Caco-2 (cell line): ENCODE results near the gene DIS3L2. TPM values are rescaled to one million over a fixed set of nuclear protein-coding genes. Genes with fewer than 3 reads are reported as not detected.
A peak's percentile ranks its signal among the peaks of the same experiment; 100 is the strongest.

Experiments used
- BruUV-seq: library from RNA; stranded (reverse); fragments of 400-500 nt; replicated peaks from 2 replicates; lab custom pipeline; 2021; lab: Mats Ljungman, UMichigan
- CTCF ChIA-PET: fragments of 300-600 bp; sonication (Branson Sonifier 250); formaldehyde crosslinking; loops from one replicate; lab custom pipeline; 2022; ENCODE audit warnings: antibody characterized with exemption; lab: Charles Lee
- POLR2A ChIA-PET: fragments of 300-600 bp; sonication (Branson Sonifier 250); formaldehyde crosslinking; loops from one replicate; lab custom pipeline; 2022; ENCODE audit warnings: antibody characterized with exemption; lab: Charles Lee
- DNase-seq, 2 experiments: peaks; one replicate each; pipeline versions ENCODE4 v3.0.0 to v3.0.0-alpha.2; 2020 to 2022
- H3K27me3 ChIP-seq: replicated peaks from 2 replicates; pipeline ENCODE4 v1.6.0; 2011; ENCODE audit warnings: low read length; ENCODE audit not compliant: control insufficient read depth, insufficient read depth
- H3K36me3 ChIP-seq: 2 replicates; pipeline ENCODE4 v1.5.1; 2011; ENCODE audit warnings: low read length; ENCODE audit not compliant: control insufficient read depth, insufficient read depth
- H3K4me1 ChIP-seq: fragments of 250-450 bp; sonication (Bioruptor Pico); 2 replicates; pipeline ENCODE4 v1.5.1; 2020; ENCODE audit warnings: mild to moderate bottlenecking
- H3K4me3 ChIP-seq: 2 replicates; pipeline ENCODE4 v1.5.1; 2011; ENCODE audit warnings: low read depth, mild to moderate bottlenecking, control low read depth, low read length
- H3K9me3 ChIP-seq: fragments of 250-450 bp; sonication (Bioruptor Pico); 2 replicates; pipeline ENCODE4 v1.5.1; 2020; ENCODE audit warnings: mild to moderate bottlenecking, moderate library complexity
- H3K27ac Mint-ChIP-seq: one replicate; pipeline ENCODE4 v1.8.0; 2022; ENCODE audit warnings: mixed read lengths; ENCODE audit not compliant: unreplicated experiment
- H3K27me3 Mint-ChIP-seq: one replicate; pipeline ENCODE4 v1.8.0; 2022; ENCODE audit warnings: mixed read lengths; ENCODE audit not compliant: insufficient read depth, unreplicated experiment
- H3K36me3 Mint-ChIP-seq: one replicate; pipeline ENCODE4 v1.8.0; 2022; ENCODE audit warnings: mild to moderate bottlenecking, mixed read lengths; ENCODE audit not compliant: insufficient read depth, unreplicated experiment
- H3K4me1 Mint-ChIP-seq: one replicate; pipeline ENCODE4 v1.8.0; 2022; ENCODE audit warnings: low read depth, mixed read lengths; ENCODE audit not compliant: unreplicated experiment
- H3K4me3 Mint-ChIP-seq: one replicate; pipeline ENCODE4 v1.8.0; 2022; ENCODE audit warnings: mild to moderate bottlenecking, moderate library complexity, mixed read lengths; ENCODE audit not compliant: unreplicated experiment
- H3K9me3 Mint-ChIP-seq: one replicate; pipeline ENCODE4 v1.8.0; 2022; ENCODE audit warnings: mixed read lengths; ENCODE audit not compliant: unreplicated experiment
- CTCF ChIP-seq, 2 experiments: fragments of 200-600 bp in 1 of 2; IDR thresholded peaks; 1 replicate in 1 of 2; 2 replicates in 1 of 2; pipeline versions ENCODE4 v1.5.1 to v1.8.0; 2011 to 2022; ENCODE audit warnings: antibody characterized with exemption in 1 of 2, control low read depth in 1 of 2, inconsistent platforms in 1 of 2, low read depth in 1 of 2, low read length in 1 of 2, mild to moderate bottlenecking in 1 of 2, moderate library complexity in 1 of 2; ENCODE audit not compliant: insufficient read depth in 1 of 2, severe bottlenecking in 1 of 2, unreplicated experiment in 1 of 2
- intact Hi-C: fragments of 100-400 bp; cut with micrococcal nuclease; formaldehyde crosslinking; loops from one replicate; pipeline ENCODE4 v1.10.0; 2022; ENCODE audit not compliant: unreplicated experiment
- total RNA-seq: library from RNA; stranded (reverse); gene quantifications from 2 replicates; pipeline ENCODE4 v1.2.3, GENCODE V29; 2022

Gene DIS3L2
- total RNA-seq, 1 experiment from 2014 or later = 15.5 TPM

DNA sequence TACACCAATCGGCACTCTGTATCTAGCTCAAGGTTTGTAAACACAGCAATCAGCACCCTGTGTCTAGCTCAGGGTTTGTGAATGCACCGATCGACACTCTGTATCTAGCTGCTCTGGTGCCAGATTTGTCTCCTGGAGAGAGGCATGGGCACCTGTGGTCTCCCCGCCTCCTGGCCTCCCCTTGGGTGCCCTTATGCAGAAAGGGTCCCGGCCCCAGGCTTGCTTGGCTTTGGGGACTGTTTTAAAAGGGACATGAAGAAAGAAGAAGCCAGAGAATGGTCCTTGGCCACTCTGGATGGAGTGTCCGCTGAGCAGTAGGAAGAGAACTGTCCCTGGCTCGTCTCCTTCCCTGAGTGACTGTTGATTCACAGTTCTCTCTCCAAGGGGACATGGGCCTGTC, 405.5 kb downstream of the DIS3L2 start:
- Mint-ChIP-seq H3K9me3 (no peaks in the 10 kb centered on the region), H3K4me3 (no peak overlapping the region), H3K36me3 (no peaks in the 10 kb centered on the region), H3K4me1 (no peaks in the 10 kb centered on the region), H3K27ac (no peak overlapping the region), H3K27me3 (no peaks in the 10 kb centered on the region)
- H3K4me1 ChIP-seq = 0 out of 2 replicates have a peak, but pooled peaks cover 4% of the 10 kb centered on the region
- CTCF ChIA-PET = interaction anchor here (1.2 kb wide), 1 partner anchor 72 kb away, joined by 8 read pairs; no protein-coding TSS in a partner anchor
- no peaks in the 10 kb centered on the region for H3K9me3 ChIP-seq
- no TSS peak for BruUV-seq
- H3K27me3 ChIP-seq = no peaks in the 10 kb centered on the region
- DNase-seq = no peak
- intact Hi-C loops = loop anchor here (5.0 kb wide), 1 partner anchor 460 kb away; no protein-coding TSS in a partner anchor
- no peak for TF ChIP-seq CTCF (IDR thresholded peaks at IDR 0.05; ENCODE audit: insufficient read depth in 1 of 2, low read depth in 1 of 2, low read length in 1 of 2, severe bottlenecking in 1 of 2, unreplicated experiment in 1 of 2)
- no peaks in the 10 kb centered on the region for H3K36me3 ChIP-seq
- POLR2A ChIA-PET = no interaction called here
- no peak overlapping the region for H3K4me3 ChIP-seq

DNA sequence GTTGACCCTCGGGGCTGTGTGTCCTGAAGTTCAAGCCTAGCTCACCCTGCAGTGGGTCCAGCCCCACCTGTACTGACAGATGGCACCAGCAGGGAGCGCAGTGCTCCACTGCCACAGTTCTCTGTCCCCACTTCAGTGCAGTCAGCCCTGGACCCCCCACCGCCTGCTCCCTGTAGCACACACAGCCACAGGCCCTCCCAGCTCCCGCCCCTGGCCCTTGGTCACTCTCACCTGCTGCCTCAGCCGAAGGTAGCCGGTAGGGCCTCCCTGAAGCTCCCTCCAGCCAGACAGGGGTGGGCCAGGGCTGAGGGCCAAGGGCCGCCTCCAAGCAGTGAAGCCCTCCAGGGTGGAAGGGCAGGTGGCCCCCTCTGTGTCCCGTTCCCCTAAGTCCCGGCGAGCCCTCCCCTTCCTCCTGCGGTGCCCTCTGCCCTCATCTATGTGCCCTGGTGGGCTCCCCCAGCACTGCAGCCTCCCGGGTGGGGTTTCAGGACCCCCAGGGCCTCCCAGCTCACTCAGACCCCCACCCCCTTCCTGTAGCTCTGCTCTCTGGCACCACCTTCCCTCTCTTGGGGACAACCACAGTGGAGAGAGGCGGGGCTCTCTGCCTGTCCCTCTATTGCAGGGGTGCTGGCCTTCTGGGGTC, 406.2 kb downstream of the DIS3L2 start:
- Histone ChIP-seq H3K9me3 (no peaks in the 10 kb centered on the region), H3K4me3 (no peak overlapping the region), H3K4me1 (0 out of 2 replicates have a peak, but pooled peaks cover 4% of the 10 kb centered on the region), H3K36me3 (no peaks in the 10 kb centered on the region), H3K27me3 (no peaks in the 10 kb centered on the region)
- Mint-ChIP-seq H3K9me3 (no peaks in the 10 kb centered on the region), H3K4me1 (no peaks in the 10 kb centered on the region), H3K4me3 (no peak overlapping the region), H3K36me3 (no peaks in the 10 kb centered on the region), H3K27ac (no peak overlapping the region), H3K27me3 (no peaks in the 10 kb centered on the region)
- CTCF ChIA-PET = interaction anchor here (1.2 kb wide), 1 partner anchor 72 kb away, joined by 8 read pairs; no protein-coding TSS in a partner anchor
- POLR2A ChIA-PET = no interaction called here
- intact Hi-C loops = loop anchor here (5.0 kb wide), 1 partner anchor 460 kb away; no protein-coding TSS in a partner anchor
- DNase-seq = peak; percentile 14 to 29
- BruUV-seq = no TSS peak
- no peak for TF ChIP-seq CTCF (IDR thresholded peaks at IDR 0.05; ENCODE audit: insufficient read depth in 1 of 2, low read depth in 1 of 2, low read length in 1 of 2, severe bottlenecking in 1 of 2, unreplicated experiment in 1 of 2)

- no peaks in the 10 kb centered on the region for H3K4me1 Mint-ChIP-seq
- H3K36me3 ChIP-seq = no peaks in the 10 kb centered on the region
- TF ChIP-seq CTCF (IDR thresholded peaks at IDR 0.05; ENCODE audit: insufficient read depth in 1 of 2, low read depth in 1 of 2, low read length in 1 of 2, severe bottlenecking in 1 of 2, unreplicated experiment in 1 of 2) = no peak
- ChIA-PET CTCF (no interaction called here), POLR2A (no interaction called here)
- no peaks in the 10 kb centered on the region for H3K27me3 Mint-ChIP-seq
- H3K27me3 ChIP-seq = no peaks in the 10 kb centered on the region
- no peak overlapping the region for H3K27ac Mint-ChIP-seq
- no peaks in the 10 kb centered on the region for H3K36me3 Mint-ChIP-seq
- intact Hi-C loops = loop anchor here (5.0 kb wide), 1 partner anchor 461 kb away; no protein-coding TSS in a partner anchor
- 0 out of 2 replicates have a peak, but pooled peaks cover 4% of the 10 kb centered on the region for H3K4me1 ChIP-seq
- no peak overlapping the region for H3K4me3 ChIP-seq
- no peaks in the 10 kb centered on the region for H3K9me3 Mint-ChIP-seq
- no peak for DNase-seq
- no TSS peak for BruUV-seq
- no peaks in the 10 kb centered on the region for H3K9me3 ChIP-seq
- no peak overlapping the region for H3K4me3 Mint-ChIP-seq
Observed at GRCh38 chr2:232368311-232368731, 406.8 kb downstream of the DIS3L2 start.
